Ectodermal cell (in vitro differentiated cells): ENCODE data around the gene PCSK6.

Source experiments
- H3K27ac ChIP-seq: 2 replicates; pipeline ENCODE4 v1.7.0; 2013; ENCODE audit warnings: mild to moderate bottlenecking, low read depth, low read length; ENCODE audit not compliant: insufficient read depth, poor library complexity, severe bottlenecking
- H3K27me3 ChIP-seq: 2 replicates; pipeline ENCODE4 v1.7.0; 2013; ENCODE audit warnings: mild to moderate bottlenecking, low read length; ENCODE audit not compliant: insufficient read depth, control insufficient read depth, poor library complexity, severe bottlenecking
- H3K36me3 ChIP-seq: one replicate; pipeline ENCODE4 v1.7.0; 2013; ENCODE audit warnings: low read length; ENCODE audit not compliant: control insufficient read depth, insufficient read depth
- H3K4me1 ChIP-seq: one replicate; pipeline ENCODE4 v1.7.0; 2013; ENCODE audit warnings: low read length; ENCODE audit not compliant: control insufficient read depth, insufficient read depth
- H3K4me3 ChIP-seq: 2 replicates; pipeline ENCODE4 v1.7.0; 2013; ENCODE audit warnings: low read depth, low read length, control low read depth; ENCODE audit not compliant: insufficient read depth
- H3K9me3 ChIP-seq: 2 replicates; pipeline ENCODE4 v1.7.0; 2013; ENCODE audit warnings: mild to moderate bottlenecking, low read length, moderate library complexity; ENCODE audit not compliant: control insufficient read depth
- WGBS, 2 experiments: methylation state at CpG; one replicate each; pipeline ENCODE4 v1.1.7; 2013; ENCODE audit warnings: missing lambda C conversion rate in 2 of 2; 5-methylcytosine and 5-hydroxymethylcytosine counted together

PCSK6 gene

GRCh38 chr15:101370330-101371024, 119.0 kb downstream of the PCSK6 start:
- no peak overlapping the region for H3K27ac ChIP-seq
- no peaks in the 10 kb centered on the region for H3K36me3 ChIP-seq
- WGBS, 2 experiments = 92 to 95% methylated on average over 26 of the region's 26 CpGs

GRCh38 chr15:101369676-101370075, 119.8 kb downstream of the PCSK6 start:
- Histone ChIP-seq H3K9me3 (no peaks in the 10 kb centered on the region), H3K27ac (no peak overlapping the region), H3K27me3 (peaks cover 5% of the 10 kb centered on the region), H3K4me1 (peaks cover 40% of the 10 kb centered on the region), H3K4me3 (no peak overlapping the region), H3K36me3 (no peaks in the 10 kb centered on the region)
- 43 to 44% methylated on average over 8 of the region's 8 CpGs for WGBS, 2 experiments

More at GRCh38 chr15:101370330-101371024, 119.0 kb downstream of the PCSK6 start:
- no peak overlapping the region for H3K4me3 ChIP-seq
- H3K9me3 ChIP-seq = no peaks in the 10 kb centered on the region
- peaks cover 40% of the 10 kb centered on the region for H3K4me1 ChIP-seq
- H3K27me3 ChIP-seq = peaks cover 5% of the 10 kb centered on the region

GRCh38 chr15:101368861-101369642, 120.5 kb downstream of the PCSK6 start:
- Histone ChIP-seq H3K9me3 (no peaks in the 10 kb centered on the region), H3K36me3 (no peaks in the 10 kb centered on the region), H3K4me1 (peaks cover 40% of the 10 kb centered on the region), H3K27me3 (peaks cover 5% of the 10 kb centered on the region), H3K27ac (no peak overlapping the region), H3K4me3 (no peak overlapping the region)
- 43 to 50% methylated on average over 15 of the region's 15 CpGs for WGBS, 2 experiments

GRCh38 chr15:101368086-101368780, 121.3 kb downstream of the PCSK6 start:
- H3K27me3 ChIP-seq = peaks cover 5% of the 10 kb centered on the region
- no peaks in the 10 kb centered on the region for H3K36me3 ChIP-seq
- H3K4me3 ChIP-seq = no peak overlapping the region
- H3K4me1 ChIP-seq = peaks cover 39% of the 10 kb centered on the region
- H3K9me3 ChIP-seq = no peaks in the 10 kb centered on the region
- H3K27ac ChIP-seq = no peak overlapping the region
- WGBS, 2 experiments = 92 to 94% methylated on average over 11 to 14 of the region's 14 CpGs

- no peak overlapping the region for H3K27ac ChIP-seq
- no peaks in the 10 kb centered on the region for H3K9me3 ChIP-seq
- WGBS, 2 experiments = 67 to 84% methylated on average over 3 of the region's 3 CpGs
- no peak overlapping the region for H3K4me3 ChIP-seq
- H3K27me3 ChIP-seq = no peaks in the 10 kb centered on the region
- H3K36me3 ChIP-seq = no peaks in the 10 kb centered on the region
- peaks cover 27% of the 10 kb centered on the region for H3K4me1 ChIP-seq
These were observed 122.7 kb downstream of the PCSK6 start for GRCh38 chr15:101366853-101367252.

- no peak overlapping the region for H3K4me3 ChIP-seq
- no peak overlapping the region for H3K27ac ChIP-seq
- H3K4me1 ChIP-seq = no peaks in the 10 kb centered on the region
- no peaks in the 10 kb centered on the region for H3K36me3 ChIP-seq
- no peaks in the 10 kb centered on the region for H3K9me3 ChIP-seq
- WGBS, 2 experiments = 62 to 66% methylated on average over 8 of the region's 8 CpGs
- no peaks in the 10 kb centered on the region for H3K27me3 ChIP-seq
These were observed 126.4 kb downstream of the PCSK6 start for GRCh38 chr15:101362986-101363566.

- WGBS, 2 experiments = 95 to 97% methylated on average over 10 of the region's 10 CpGs
- Histone ChIP-seq H3K36me3 (no peaks in the 10 kb centered on the region), H3K9me3 (no peaks in the 10 kb centered on the region), H3K4me1 (no peaks in the 10 kb centered on the region), H3K27me3 (no peaks in the 10 kb centered on the region), H3K27ac (no peak overlapping the region), H3K4me3 (no peak overlapping the region)
These were observed 127.1 kb downstream of the PCSK6 start for GRCh38 chr15:101362359-101362758.

- 93 to 95% methylated on average over 4 of the region's 4 CpGs for WGBS, 2 experiments
These were observed 128.1 kb downstream of the PCSK6 start for GRCh38 chr15:101361418-101361817.

GRCh38 chr15:101359365-101359947, 130.1 kb downstream of the PCSK6 start:
- Histone ChIP-seq H3K27ac (no peak overlapping the region), H3K27me3 (no peaks in the 10 kb centered on the region), H3K4me1 (no peaks in the 10 kb centered on the region), H3K9me3 (no peaks in the 10 kb centered on the region), H3K36me3 (no peaks in the 10 kb centered on the region), H3K4me3 (no peak overlapping the region)
- 93 to 95% methylated on average over 9 of the region's 9 CpGs for WGBS, 2 experiments

More at GRCh38 chr15:101361418-101361817, 128.1 kb downstream of the PCSK6 start:
- H3K4me3 ChIP-seq = no peak overlapping the region
- no peaks in the 10 kb centered on the region for H3K36me3 ChIP-seq
- no peaks in the 10 kb centered on the region for H3K27me3 ChIP-seq
- no peaks in the 10 kb centered on the region for H3K4me1 ChIP-seq
- no peaks in the 10 kb centered on the region for H3K9me3 ChIP-seq
- no peak overlapping the region for H3K27ac ChIP-seq
